Heart left ventricle (tissue), 16 donors: Measurements from ENCODE around the gene OXSR1. TPM values are rescaled to one million over a fixed set of nuclear protein-coding genes. Genes with fewer than 3 reads are reported as not detected.

Experiments
- ATAC-seq, 4 donors: fragments of 200-7000 bp; cut with Tn5 transposase; one replicate each; pipeline ENCODE4 v1.9.1; 2020 to 2022; ENCODE audit warnings: moderate library complexity in 4 of 4, mild to moderate bottlenecking in 3 of 4, moderate number of reproducible peaks in 1 of 4
- DNase-seq, 5 donors: peaks; one replicate each; pipeline ENCODE4 v3.0.0-alpha.2; 2020
- H3K27ac ChIP-seq, 12 donors: fragments of 200-600 bp; sonication (generic) in 4 of 12; one replicate each; pipeline versions ENCODE4 v1.5.0 to v1.8.0; 2016 to 2022; ENCODE audit warnings: mild to moderate bottlenecking in 2 of 12
- H3K27me3 ChIP-seq, 9 donors: fragments of 200-600 bp; sonication (generic) in 2 of 9; one replicate each; pipeline versions ENCODE4 v1.5.1 to v1.8.0; 2016 to 2022; ENCODE audit warnings: mild to moderate bottlenecking in 3 of 9
- H3K36me3 ChIP-seq, 9 donors: fragments of 200-600 bp; sonication (generic) in 2 of 9; one replicate each; pipeline versions ENCODE4 v1.5.0 to v1.8.0; 2018 to 2022; ENCODE audit warnings: mild to moderate bottlenecking in 2 of 9
- H3K4me1 ChIP-seq, 12 donors: fragments of 200-600 bp; sonication (generic) in 4 of 12; one replicate each; pipeline versions ENCODE4 v1.5.0 to v1.8.0; 2016 to 2022; ENCODE audit warnings: mild to moderate bottlenecking in 3 of 12
- H3K4me3 ChIP-seq, 12 donors: fragments of 200-600 bp; sonication (generic) in 4 of 12; one replicate each; pipeline versions ENCODE4 v1.5.0 to v1.8.0; 2017 to 2022; ENCODE audit warnings: mild to moderate bottlenecking in 9 of 12, moderate library complexity in 4 of 12
- H3K9me3 ChIP-seq, 12 donors: fragments of 200-600 bp; sonication (generic) in 4 of 12; one replicate each; pipeline versions ENCODE4 v1.5.0 to v1.8.0; 2016 to 2022; ENCODE audit warnings: mild to moderate bottlenecking in 1 of 12
- CTCF ChIP-seq, 12 donors: fragments of 200-600 bp; sonication (generic) in 4 of 12; IDR thresholded peaks; one replicate each; pipeline versions ENCODE4 v1.5.0 to v1.8.0; 2018 to 2022; ENCODE audit warnings: antibody characterized with exemption in 12 of 12, mild to moderate bottlenecking in 5 of 12
- POLR2A ChIP-seq, 2 donors: fragments of 450-650 bp; IDR thresholded peaks; one replicate each; pipeline ENCODE4 v1.6.1; 2017; ENCODE audit warnings: antibody characterized with exemption in 2 of 2, mild to moderate bottlenecking in 2 of 2, moderate library complexity in 2 of 2
- WGBS, 4 donors: extraction: QIAGEN DNeasy Blood & Tissue Kit in 2 of 4; methylation state at CpG; one replicate each; pipeline versions ENCODE4 v1.1.5 to v1.1.7; 2013 to 2018; 5-methylcytosine and 5-hydroxymethylcytosine counted together
- intact Hi-C, 10 donors: fragments of 100-400 bp; cut with DNase I; formaldehyde crosslinking; loops; one replicate each; pipeline versions ENCODE4 v1.11.1 to v1.14.2; 2022
- polyA plus RNA-seq, 2 donors: library from polyadenylated mRNA; stranded (reverse); fragments of 200-250 nt; gene quantifications; one replicate each; pipeline ENCODE4 v1.2.3, GENCODE V29; 2013
- total RNA-seq, 9 donors: library from RNA; depleted of rRNA in 2 of 9; stranded (reverse); fragments of >200 nt in 2 of 9; fragmentation: NEBNext Ultra II Directional in 3 of 9; extraction: Animal tissue kit (Norgen Biotek cat#: 25700) in 3 of 9; gene quantifications; one replicate each; pipeline versions ENCODE4 v1.1.0 to v1.2.4, GENCODE V29; 2016 to 2023
- donor health status: ischemic (EF 13 %, LVEDD 7.1; RV severe dilation, severe dysfunction).
- donor health status: healthy with polysubstance abuse.
- donor health status: DM: no; HTN: yes; CAD: no.
- donor health status: DM: no; HTN: no; CAD: no.
- donor health status: ischemic (EF 25% LVEDD 6.9; RV normal size, moderate dysfunction).
- donor health status: ischemic (EF 25% LVEDD 5.7; RV mildly dilated, moderate dysfunction).
- donor health status: healthy.
- donor health status: DM: yes; HTN: yes; CAD: no.
- donor health status: ischemic (EF 35%, LVEDD 5.7; RV mildly dilated, moderate dysfunction).
- donor health status: nonischemic (EF 11% LVEDD 7.7; RV severe dilation, severe dysfunction).
- donor health status: DM: yes; HTN: yes; CAD: no.
- donor health status: PGD.
- donor health status: ischemic (EF 29% LVEDD 5.4; RV normal size, mild dysfunction).
- donor health status: nonischemic (EF 23%, LVEDD 6.1; RV moderate dilation, normal function).

The OXSR1 gene
- total and polyA plus RNA-seq, 11 donors, result 10.4 to 38.3 (median 31.7) TPM

GRCh38 chr3:38222032-38222634, 56.8 kb downstream of the OXSR1 start:
- Histone ChIP-seq H3K36me3 (peaks cover 0 to 59% (median 47%) of the 10 kb centered on the region in 9 donors), H3K4me1 (no peaks in the 10 kb centered on the region), H3K27ac (no peak overlapping the region), H3K4me3 (no peak overlapping the region), H3K27me3 (no peaks in the 10 kb centered on the region), H3K9me3 (no peaks in the 10 kb centered on the region)
- intact Hi-C loops, result no loop called here
- DNase-seq (no peak), ATAC-seq (no peak)
- 68 to 73% (median 69%) methylated on average over 7 of the region's 7 CpGs for WGBS, 4 donors
- no peak for TF ChIP-seq POLR2A (IDR thresholded peaks at IDR 0.05)
- TF ChIP-seq CTCF (IDR thresholded peaks at IDR 0.05), result no peak

GRCh38 chr3:38224357-38224756, 59.0 kb downstream of the OXSR1 start:
- Histone ChIP-seq H3K36me3 (peaks cover 0 to 66% (median 44%) of the 10 kb centered on the region in 9 donors), H3K27me3 (no peaks in the 10 kb centered on the region), H3K9me3 (no peaks in the 10 kb centered on the region), H3K27ac (no peak overlapping the region), H3K4me3 (no peak overlapping the region), H3K4me1 (peaks cover 0 to 12% (median 0%) of the 10 kb centered on the region in 12 donors)
- WGBS, 4 donors, result 95 to 97% (median 96%) methylated on average over 4 of the region's 4 CpGs
- ATAC-seq (no peak), DNase-seq (no peak)
- intact Hi-C loops, result no loop called here
- TF ChIP-seq POLR2A (IDR thresholded peaks at IDR 0.05) (no peak), CTCF (IDR thresholded peaks at IDR 0.05) (no peak)

DNA sequence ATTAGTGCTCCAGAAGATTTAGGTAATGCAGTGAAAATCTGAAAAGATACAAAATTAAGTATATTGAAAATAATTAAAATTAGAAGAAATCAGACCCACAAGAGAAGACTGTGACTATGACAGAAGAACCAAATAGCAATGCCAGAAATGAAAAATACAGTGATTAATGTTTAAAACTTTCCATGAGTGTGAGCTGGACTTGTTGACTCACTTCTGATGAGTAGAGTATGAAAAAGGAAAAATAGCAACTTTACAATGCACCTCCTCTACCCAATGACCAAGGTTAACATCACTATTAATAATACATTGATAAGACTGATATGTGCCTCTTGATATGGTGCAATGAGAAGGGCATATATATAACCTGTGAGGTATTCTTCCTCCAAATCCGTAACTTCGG, 60.9 kb downstream of the OXSR1 start:
- WGBS, 4 donors, result 73 to 92% (median 85%) methylated on average over 2 of the region's 2 CpGs
- Histone ChIP-seq H3K9me3 (no peaks in the 10 kb centered on the region), H3K4me1 (peaks cover 0 to 12% (median 0%) of the 10 kb centered on the region in 12 donors), H3K4me3 (no peak overlapping the region), H3K36me3 (peaks cover 0 to 84% (median 57%) of the 10 kb centered on the region in 9 donors), H3K27ac (no peak overlapping the region), H3K27me3 (no peaks in the 10 kb centered on the region)
- no peak for DNase-seq
- intact Hi-C loops, result no loop called here
- TF ChIP-seq POLR2A (IDR thresholded peaks at IDR 0.05) (no peak), CTCF (IDR thresholded peaks at IDR 0.05) (no peak)
- ATAC-seq, result no peak

GRCh38 chr3:38227989-38228388, 62.7 kb downstream of the OXSR1 start:
- no peak for TF ChIP-seq POLR2A (IDR thresholded peaks at IDR 0.05)
- 43 to 56% (median 48%) methylated on average over 2 of the region's 2 CpGs for WGBS, 4 donors
- intact Hi-C loops, result no loop called here

DNA sequence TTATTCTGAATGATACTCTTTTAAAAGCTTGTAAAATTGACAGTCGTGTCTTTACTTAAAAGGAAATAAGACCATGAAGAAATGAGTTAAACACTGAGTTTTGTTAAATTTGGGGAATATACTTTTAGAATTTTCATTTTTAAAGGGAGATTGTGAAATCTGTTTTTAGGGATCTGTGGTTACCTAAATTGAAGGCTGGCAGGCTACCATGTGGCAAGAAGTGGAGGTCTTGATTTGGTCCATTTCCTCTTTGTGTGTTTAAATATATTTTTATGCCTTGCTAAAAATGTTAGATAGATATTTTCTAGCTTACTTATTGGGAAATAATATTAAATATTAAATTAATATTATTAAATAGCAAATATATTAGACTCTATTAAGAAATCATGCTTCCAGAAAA, 63.7 kb downstream of the OXSR1 start:
- intact Hi-C loops, result no loop called here
- peaks cover 0 to 74% (median 45%) of the 10 kb centered on the region in 9 donors for H3K36me3 ChIP-seq
- ATAC-seq (no peak), DNase-seq (no peak)
- H3K4me3 ChIP-seq, result no peak overlapping the region
- WGBS, 4 donors, result 93 to 100% (median 94%) methylated on average over 1 of the region's 1 CpG
- no peaks in the 10 kb centered on the region for H3K9me3 ChIP-seq
- H3K27me3 ChIP-seq, result no peaks in the 10 kb centered on the region
- H3K27ac ChIP-seq, result no peak overlapping the region
- TF ChIP-seq POLR2A (IDR thresholded peaks at IDR 0.05), result no peak
- no peak for TF ChIP-seq CTCF (IDR thresholded peaks at IDR 0.05)
- H3K4me1 ChIP-seq, result peaks cover 0 to 12% (median 0%) of the 10 kb centered on the region in 12 donors

More at GRCh38 chr3:38227989-38228388, 62.7 kb downstream of the OXSR1 start:
- Histone ChIP-seq H3K27ac (no peak overlapping the region), H3K4me3 (no peak overlapping the region), H3K36me3 (peaks cover 0 to 80% (median 56%) of the 10 kb centered on the region in 9 donors), H3K9me3 (no peaks in the 10 kb centered on the region), H3K27me3 (no peaks in the 10 kb centered on the region), H3K4me1 (peaks cover 0 to 12% (median 0%) of the 10 kb centered on the region in 12 donors)
- DNase-seq, result no peak
- ATAC-seq, result peak; percentile 74 to 95 (median 89)
